GM12891 (cell line): ENCODE measurements around the gene PSMC1.

Experiments used
- PAX5 ChIP-seq: IDR thresholded peaks from 2 replicates; pipeline ENCODE4 v1.6.1; 2011; ENCODE audit warnings: low read length, moderate library complexity, mild to moderate bottlenecking; ENCODE audit not compliant: insufficient read depth, severe bottlenecking
- POLR2A ChIP-seq: IDR thresholded peaks from 2 replicates; pipeline ENCODE4 v1.6.1; 2011; ENCODE audit warnings: low read depth, low read length, control low read depth
- POLR2AphosphoS5 ChIP-seq: IDR thresholded peaks from 2 replicates; pipeline ENCODE4 v1.6.1; 2011; ENCODE audit warnings: low read depth, low read length, control low read depth
- POU2F2 ChIP-seq: IDR thresholded peaks from 2 replicates; pipeline ENCODE4 v1.6.1; 2011; ENCODE audit warnings: low read depth, mild to moderate bottlenecking, control low read depth, low read length, moderate library complexity
- SPI1 ChIP-seq: IDR thresholded peaks from 2 replicates; pipeline ENCODE4 v1.6.1; 2011; ENCODE audit warnings: low read depth, low read length, control low read depth
- TAF1 ChIP-seq: IDR thresholded peaks from 2 replicates; pipeline ENCODE4 v1.6.1; 2011; ENCODE audit warnings: low read depth, low read length, control low read depth

GRCh38 chr14:90277581-90278198 lies 21.3 kb downstream of the PSMC1 start:
- no peak for TF ChIP-seq POLR2A
- TF ChIP-seq TAF1, result no peak
- TF ChIP-seq POLR2AphosphoS5, result no peak
- TF ChIP-seq POU2F2, result no peak
- TF ChIP-seq PAX5, result no peak
- TF ChIP-seq SPI1, result no peak
